ENCODE measurements around the gene OR4D1.

OR4D1 gene

GRCh38 chr17:58189436-58190146, 41.4 kb downstream of the OR4D1 start:
- no peak overlapping the region for H3K4me3 ChIP-seq (ENCODE audit: insufficient read depth, low read length, poor library complexity, severe bottlenecking)
- H3K27ac ChIP-seq (ENCODE audit: low read depth, low read length) = no peak overlapping the region
- H3K9ac ChIP-seq (ENCODE audit: low read length) = no peak overlapping the region
- H4K20me1 ChIP-seq (ENCODE audit: low read depth, low read length) = no peaks in the 10 kb centered on the region
- no peaks in the 10 kb centered on the region for H3F3A ChIP-seq (ENCODE audit: insufficient read depth)
- TF ChIP-seq CTCF (IDR thresholded peaks at IDR 0.05; ENCODE audit: insufficient read depth, low read length, poor library complexity, severe bottlenecking) = no peak
- no peak for TF ChIP-seq EZH2phosphoT487 (conservative IDR thresholded peaks at IDR 0.05; ENCODE audit: low read length)
- no peaks in the 10 kb centered on the region for H3K9me2 ChIP-seq (replicated peaks; ENCODE audit: insufficient read depth, low read length)
- H3K4me2 ChIP-seq (ENCODE audit: low read depth, low read length, poor library complexity, severe bottlenecking) = no peak overlapping the region
- H3K27me3 ChIP-seq (ENCODE audit: low read length) = no peaks in the 10 kb centered on the region
- no peaks in the 10 kb centered on the region for H3K36me3 ChIP-seq (ENCODE audit: low read length)
- H2AFZ ChIP-seq (ENCODE audit: low read depth, low read length, severe bottlenecking) = no peak overlapping the region
- H3K9me3 ChIP-seq (ENCODE audit: insufficient read depth, low read length) = no peaks in the 10 kb centered on the region
- no peaks in the 10 kb centered on the region for H3K79me2 ChIP-seq (ENCODE audit: insufficient read depth, low read length)

GRCh38 chr17:58191241-58191896, 43.2 kb downstream of the OR4D1 start:
- H2AFZ ChIP-seq (ENCODE audit: low read depth, low read length, severe bottlenecking) = no peak overlapping the region
- no peaks in the 10 kb centered on the region for H3K9me3 ChIP-seq (ENCODE audit: insufficient read depth, low read length)
- no peak overlapping the region for H3K4me3 ChIP-seq (ENCODE audit: insufficient read depth, low read length, poor library complexity, severe bottlenecking)
- no peaks in the 10 kb centered on the region for H4K20me1 ChIP-seq (ENCODE audit: low read depth, low read length)
- no peaks in the 10 kb centered on the region for H3F3A ChIP-seq (ENCODE audit: insufficient read depth)
- no peaks in the 10 kb centered on the region for H3K27me3 ChIP-seq (ENCODE audit: low read length)
- TF ChIP-seq EZH2phosphoT487 (conservative IDR thresholded peaks at IDR 0.05; ENCODE audit: low read length) (no peak), CTCF (IDR thresholded peaks at IDR 0.05; ENCODE audit: insufficient read depth, low read length, poor library complexity, severe bottlenecking) (no peak)
- no peak overlapping the region for H3K27ac ChIP-seq (ENCODE audit: low read depth, low read length)
- H3K36me3 ChIP-seq (ENCODE audit: low read length) = no peaks in the 10 kb centered on the region
- no peak overlapping the region for H3K9ac ChIP-seq (ENCODE audit: low read length)
- no peak overlapping the region for H3K4me2 ChIP-seq (ENCODE audit: low read depth, low read length, poor library complexity, severe bottlenecking)
- no peaks in the 10 kb centered on the region for H3K9me2 ChIP-seq (replicated peaks; ENCODE audit: insufficient read depth, low read length)
- no peaks in the 10 kb centered on the region for H3K79me2 ChIP-seq (ENCODE audit: insufficient read depth, low read length)

DNA sequence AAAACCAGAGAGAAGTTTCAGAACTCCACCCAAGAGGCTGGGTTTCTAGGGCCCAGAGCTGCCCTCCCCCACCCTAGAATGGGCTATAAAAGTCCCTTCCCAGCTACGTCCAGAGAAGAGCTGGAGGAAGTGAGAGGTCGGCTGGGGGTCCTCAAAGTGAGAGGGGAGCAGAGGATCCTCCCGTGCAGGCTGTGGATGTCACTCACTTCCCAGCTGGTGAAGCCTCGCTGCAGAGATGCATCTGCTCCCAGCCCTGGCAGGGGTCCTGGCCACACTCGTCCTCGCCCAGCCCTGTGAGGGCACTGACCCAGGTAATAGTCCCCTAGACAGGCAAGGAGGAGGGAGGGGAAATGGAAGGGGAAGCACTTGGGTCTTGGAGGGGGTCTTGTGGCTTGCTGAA, 44.4 kb downstream of the OR4D1 start, which contains the start of gene EPX:
EPX (plus strand) TSS at position 115 of the 400 bp plus-strand sequence; CDS start at position 236, 121 bp downstream.
- H3K27me3 ChIP-seq (ENCODE audit: low read length) = no peaks in the 10 kb centered on the region
- H3K36me3 ChIP-seq (ENCODE audit: low read length) = no peaks in the 10 kb centered on the region
- no peaks in the 10 kb centered on the region for H4K20me1 ChIP-seq (ENCODE audit: low read depth, low read length)
- H2AFZ ChIP-seq (ENCODE audit: low read depth, low read length, severe bottlenecking) = no peak within 1 kb of the TSS
- no peaks in the 10 kb centered on the region for H3K9me3 ChIP-seq (ENCODE audit: insufficient read depth, low read length)
- no peak within 1 kb of the TSS for H3K9ac ChIP-seq (ENCODE audit: low read length)
- H3K9me2 ChIP-seq (replicated peaks; ENCODE audit: insufficient read depth, low read length) = no peaks in the 10 kb centered on the region
- no peak within 1 kb of the TSS for H3K4me3 ChIP-seq (ENCODE audit: insufficient read depth, low read length, poor library complexity, severe bottlenecking)
- H3K4me2 ChIP-seq (ENCODE audit: low read depth, low read length, poor library complexity, severe bottlenecking) = no peak within 1 kb of the TSS
- no peaks in the 10 kb centered on the region for H3F3A ChIP-seq (ENCODE audit: insufficient read depth)
- H3K79me2 ChIP-seq (ENCODE audit: insufficient read depth, low read length) = no peaks in the 10 kb centered on the region
- TF ChIP-seq EZH2phosphoT487 (conservative IDR thresholded peaks at IDR 0.05; ENCODE audit: low read length) (no peak), CTCF (IDR thresholded peaks at IDR 0.05; ENCODE audit: insufficient read depth, low read length, poor library complexity, severe bottlenecking) (no peak)
- H3K27ac ChIP-seq (ENCODE audit: low read depth, low read length) = no peak within 1 kb of the TSS
